Liver (tissue), 9 donors: Measurements from ENCODE around the gene PPP1R1A. TPM values are rescaled to one million over a fixed set of nuclear protein-coding genes. Genes with fewer than 3 reads are reported as not detected.

Experiments
- DNase-seq: peaks from one replicate; pipeline ENCODE4 v3.0.0-alpha.2; 2017; ENCODE audit warnings: low spot score
- H3K27ac ChIP-seq, 2 donors: one replicate each; pipeline ENCODE4 v1.7.0; 2013; ENCODE audit warnings: inconsistent platforms in 2 of 2, low read length in 2 of 2, control low read depth in 1 of 2, low read depth in 1 of 2, mild to moderate bottlenecking in 1 of 2
- H3K27me3 ChIP-seq, 4 donors: one replicate each; pipeline versions ENCODE4 v1.6.1 to v1.7.0; 2013; ENCODE audit warnings: low read length in 3 of 4, inconsistent platforms in 1 of 4, mild to moderate bottlenecking in 1 of 4, moderate library complexity in 1 of 4; ENCODE audit not compliant: control insufficient read depth in 4 of 4, insufficient read depth in 4 of 4
- H3K36me3 ChIP-seq, 4 donors: one replicate each; pipeline versions ENCODE4 v1.6.1 to v1.7.0; 2013; ENCODE audit warnings: low read length in 3 of 4, mild to moderate bottlenecking in 3 of 4, low read depth in 1 of 4, moderate library complexity in 1 of 4; ENCODE audit not compliant: control insufficient read depth in 4 of 4, insufficient read depth in 3 of 4
- H3K4me1 ChIP-seq, 4 donors: one replicate each; pipeline versions ENCODE4 v1.6.1 to v1.7.0; 2013; ENCODE audit warnings: low read length in 3 of 4, mild to moderate bottlenecking in 3 of 4, moderate library complexity in 1 of 4; ENCODE audit not compliant: control insufficient read depth in 4 of 4, insufficient read depth in 4 of 4
- H3K4me3 ChIP-seq, 3 donors: one replicate each; pipeline versions ENCODE4 v1.6.1 to v1.7.0; 2013; ENCODE audit warnings: low read length in 3 of 3, control low read depth in 1 of 3, low read depth in 1 of 3, mild to moderate bottlenecking in 1 of 3
- H3K9ac ChIP-seq, 2 donors: one replicate each; pipeline ENCODE4 v1.7.0; 2013; ENCODE audit warnings: low read length in 2 of 2, mild to moderate bottlenecking in 2 of 2, moderate library complexity in 2 of 2, control low read depth in 1 of 2, low read depth in 1 of 2
- H3K9me3 ChIP-seq, 4 donors: one replicate each; pipeline versions ENCODE4 v1.6.1 to v1.7.0; 2013; ENCODE audit warnings: low read length in 3 of 4; ENCODE audit not compliant: control insufficient read depth in 4 of 4
- ATF3 ChIP-seq: IDR thresholded peaks from 2 replicates; pipeline ENCODE4 v1.6.1; 2016; ENCODE audit warnings: antibody characterized with exemption
- EGR1 ChIP-seq, 2 donors: IDR thresholded peaks; 2 replicates each; pipeline ENCODE4 v1.6.1; 2016 to 2018; ENCODE audit warnings: antibody characterized with exemption in 2 of 2, low read depth in 2 of 2
- FOXA1 ChIP-seq: IDR thresholded peaks from 2 replicates; pipeline ENCODE4 v1.6.1; 2016; ENCODE audit warnings: antibody characterized with exemption
- FOXA2 ChIP-seq: IDR thresholded peaks from 2 replicates; pipeline ENCODE4 v1.6.1; 2016; ENCODE audit warnings: antibody characterized with exemption
- GABPA ChIP-seq, 2 donors: IDR thresholded peaks in 1 of 2; conservative IDR thresholded peaks in 1 of 2; 2 replicates each; pipeline ENCODE4 v1.6.1; 2016; ENCODE audit warnings: antibody characterized with exemption in 2 of 2, mild to moderate bottlenecking in 1 of 2, moderate library complexity in 1 of 2
- HNF4A ChIP-seq, 2 donors: conservative IDR thresholded peaks; 2 replicates each; pipeline ENCODE4 v1.6.1; 2016; ENCODE audit warnings: antibody characterized with exemption in 2 of 2, mild to moderate bottlenecking in 2 of 2
- HNF4G ChIP-seq: IDR thresholded peaks from 2 replicates; pipeline ENCODE4 v1.6.1; 2016; ENCODE audit warnings: antibody characterized with exemption
- JUND ChIP-seq, 2 donors: IDR thresholded peaks; 2 replicates each; pipeline ENCODE4 v1.6.1; 2016; ENCODE audit warnings: antibody characterized with exemption in 2 of 2
- NR2F2 ChIP-seq: IDR thresholded peaks from 2 replicates; pipeline ENCODE4 v1.6.1; 2016; ENCODE audit warnings: antibody characterized with exemption
- RAD21 ChIP-seq, 2 donors: IDR thresholded peaks; 2 replicates each; pipeline ENCODE4 v1.6.1; 2016; ENCODE audit warnings: antibody characterized with exemption in 2 of 2, mild to moderate bottlenecking in 2 of 2
- REST ChIP-seq: IDR thresholded peaks from 2 replicates; pipeline ENCODE4 v1.6.1; 2016; ENCODE audit warnings: antibody characterized with exemption, mild to moderate bottlenecking
- RXRA ChIP-seq, 2 donors: IDR thresholded peaks; 2 replicates each; pipeline ENCODE4 v1.6.1; 2017 to 2018; ENCODE audit warnings: antibody characterized with exemption in 2 of 2, mild to moderate bottlenecking in 1 of 2
- SP1 ChIP-seq: IDR thresholded peaks from 2 replicates; pipeline ENCODE4 v1.6.1; 2018; ENCODE audit warnings: antibody characterized with exemption, mild to moderate bottlenecking
- TAF1 ChIP-seq: conservative IDR thresholded peaks from 2 replicates; pipeline ENCODE4 v1.6.1; 2016; ENCODE audit warnings: antibody characterized with exemption, mild to moderate bottlenecking
- YY1 ChIP-seq: IDR thresholded peaks from 2 replicates; pipeline ENCODE4 v1.6.1; 2016; ENCODE audit warnings: antibody characterized with exemption, mild to moderate bottlenecking
- WGBS: extraction: QIAGEN DNeasy Blood & Tissue Kit; methylation state at CpG from one replicate; pipeline ENCODE4 v1.1.7; 2013; 5-methylcytosine and 5-hydroxymethylcytosine counted together
- polyA plus RNA-seq, 2 donors: library from polyadenylated mRNA; stranded (reverse) in 1 of 2; unstranded in 1 of 2; fragments of 200-250 nt in 1 of 2; fragments of >200 nt in 1 of 2; fragmentation: Nextera tagmentation in 1 of 2; extraction: Ambion mirVana in 1 of 2; gene quantifications; one replicate each; pipeline versions ENCODE4 v1.2.1 to v1.2.3, GENCODE V29; 2013 to 2015
- total RNA-seq, 2 donors: library from RNA; depleted of rRNA; stranded (reverse); fragments of >200 nt; gene quantifications; one replicate each; pipeline ENCODE4 v1.2.3, GENCODE V29; 2014
- TF ChIP-seq, protein P1 (sequence below): fragments of 150-350 bp; IDR thresholded peaks from 2 replicates; pipeline ENCODE4 v1.5.1; 2017; ENCODE audit warnings: improper control_type of control experiment, low read depth, low read length; ENCODE audit not compliant: missing input control
- TF ChIP-seq, protein P2 (sequence below): IDR thresholded peaks from 2 replicates; pipeline ENCODE4 v1.6.1; 2016; ENCODE audit warnings: antibody characterized with exemption
- TF ChIP-seq, protein P3 (sequence below): IDR thresholded peaks from 2 replicates; pipeline ENCODE4 v1.6.1; 2016; ENCODE audit warnings: antibody characterized with exemption
- donor health status: healthy.
- donor health status: healthy.
- donor health status: healthy.
- donor health status: healthy.
- donor health status: healthy.

The PPP1R1A gene
- total and polyA plus RNA-seq, 4 donors: 8.1 to 182 (median 43.8) TPM

DNA sequence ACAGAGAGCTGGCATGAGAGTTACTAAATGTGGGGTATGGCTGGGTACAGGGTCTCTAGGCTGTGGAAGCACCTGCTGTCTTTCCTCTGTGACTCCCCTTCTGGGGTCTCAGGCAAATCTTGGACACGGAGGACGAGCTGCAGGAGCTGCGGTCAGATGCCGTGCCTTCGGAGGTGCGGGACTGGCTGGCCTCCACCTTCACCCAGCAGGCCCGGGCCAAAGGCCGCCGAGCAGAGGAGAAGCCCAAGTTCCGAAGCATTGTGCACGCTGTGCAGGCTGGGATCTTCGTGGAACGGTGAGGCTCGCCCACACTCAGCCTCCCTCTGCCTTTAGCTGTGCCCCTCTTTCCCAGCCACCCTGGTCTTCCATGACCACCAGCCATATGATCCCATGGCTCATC, 19.4 kb downstream of the PPP1R1A start:
- Histone ChIP-seq H3K9me3 (no peaks in the 10 kb centered on the region), H3K27me3 (peaks cover 0 to 2% (median under 1%) of the 10 kb centered on the region in 4 donors), H3K4me3 (no peak overlapping the region), H3K36me3 (no peaks in the 10 kb centered on the region), H3K4me1 (no peaks in the 10 kb centered on the region), H3K27ac (no peak overlapping the region), H3K9ac (no peak overlapping the region)
- WGBS: 85% methylated on average over 14 of the region's 14 CpGs
- TF ChIP-seq FOXA2: no peak
- no peak for TF ChIP-seq EGR1 (IDR thresholded peaks at IDR 0.05; ENCODE audit: low read depth in 2 of 2)
- TF ChIP-seq, protein P1, sequence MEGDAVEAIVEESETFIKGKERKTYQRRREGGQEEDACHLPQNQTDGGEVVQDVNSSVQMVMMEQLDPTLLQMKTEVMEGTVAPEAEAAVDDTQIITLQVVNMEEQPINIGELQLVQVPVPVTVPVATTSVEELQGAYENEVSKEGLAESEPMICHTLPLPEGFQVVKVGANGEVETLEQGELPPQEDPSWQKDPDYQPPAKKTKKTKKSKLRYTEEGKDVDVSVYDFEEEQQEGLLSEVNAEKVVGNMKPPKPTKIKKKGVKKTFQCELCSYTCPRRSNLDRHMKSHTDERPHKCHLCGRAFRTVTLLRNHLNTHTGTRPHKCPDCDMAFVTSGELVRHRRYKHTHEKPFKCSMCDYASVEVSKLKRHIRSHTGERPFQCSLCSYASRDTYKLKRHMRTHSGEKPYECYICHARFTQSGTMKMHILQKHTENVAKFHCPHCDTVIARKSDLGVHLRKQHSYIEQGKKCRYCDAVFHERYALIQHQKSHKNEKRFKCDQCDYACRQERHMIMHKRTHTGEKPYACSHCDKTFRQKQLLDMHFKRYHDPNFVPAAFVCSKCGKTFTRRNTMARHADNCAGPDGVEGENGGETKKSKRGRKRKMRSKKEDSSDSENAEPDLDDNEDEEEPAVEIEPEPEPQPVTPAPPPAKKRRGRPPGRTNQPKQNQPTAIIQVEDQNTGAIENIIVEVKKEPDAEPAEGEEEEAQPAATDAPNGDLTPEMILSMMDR: no peak
- no peak for TF ChIP-seq SP1
- TF ChIP-seq NR2F2: no peak
- TF ChIP-seq FOXA1: no peak
- TF ChIP-seq, protein P2, sequence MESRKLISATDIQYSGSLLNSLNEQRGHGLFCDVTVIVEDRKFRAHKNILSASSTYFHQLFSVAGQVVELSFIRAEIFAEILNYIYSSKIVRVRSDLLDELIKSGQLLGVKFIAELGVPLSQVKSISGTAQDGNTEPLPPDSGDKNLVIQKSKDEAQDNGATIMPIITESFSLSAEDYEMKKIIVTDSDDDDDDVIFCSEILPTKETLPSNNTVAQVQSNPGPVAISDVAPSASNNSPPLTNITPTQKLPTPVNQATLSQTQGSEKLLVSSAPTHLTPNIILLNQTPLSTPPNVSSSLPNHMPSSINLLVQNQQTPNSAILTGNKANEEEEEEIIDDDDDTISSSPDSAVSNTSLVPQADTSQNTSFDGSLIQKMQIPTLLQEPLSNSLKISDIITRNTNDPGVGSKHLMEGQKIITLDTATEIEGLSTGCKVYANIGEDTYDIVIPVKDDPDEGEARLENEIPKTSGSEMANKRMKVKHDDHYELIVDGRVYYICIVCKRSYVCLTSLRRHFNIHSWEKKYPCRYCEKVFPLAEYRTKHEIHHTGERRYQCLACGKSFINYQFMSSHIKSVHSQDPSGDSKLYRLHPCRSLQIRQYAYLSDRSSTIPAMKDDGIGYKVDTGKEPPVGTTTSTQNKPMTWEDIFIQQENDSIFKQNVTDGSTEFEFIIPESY: no peak
- TF ChIP-seq HNF4A (conservative IDR thresholded peaks at IDR 0.05): no peak
- no peak for TF ChIP-seq RAD21 (IDR thresholded peaks at IDR 0.05)
- TF ChIP-seq, protein P3, sequence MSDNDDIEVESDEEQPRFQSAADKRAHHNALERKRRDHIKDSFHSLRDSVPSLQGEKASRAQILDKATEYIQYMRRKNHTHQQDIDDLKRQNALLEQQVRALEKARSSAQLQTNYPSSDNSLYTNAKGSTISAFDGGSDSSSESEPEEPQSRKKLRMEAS: no peak
- no peak for TF ChIP-seq JUND (IDR thresholded peaks at IDR 0.05)
- no peak for TF ChIP-seq RXRA (IDR thresholded peaks at IDR 0.05)
- TF ChIP-seq REST: no peak
- TF ChIP-seq YY1: no peak
- TF ChIP-seq HNF4G: no peak
- TF ChIP-seq GABPA (IDR thresholded peaks at IDR 0.05 in 1 of 2, conservative IDR thresholded peaks at IDR 0.05 in 1 of 2): no peak
- no peak for DNase-seq

- WGBS: 73% methylated on average over 5 of the region's 5 CpGs
- no peak for DNase-seq
- Histone ChIP-seq H3K27me3 (peaks cover 0 to 2% (median 0%) of the 10 kb centered on the region in 4 donors), H3K4me1 (no peaks in the 10 kb centered on the region), H3K9ac (no peak overlapping the region), H3K4me3 (no peak overlapping the region), H3K36me3 (no peaks in the 10 kb centered on the region), H3K27ac (no peak overlapping the region), H3K9me3 (no peaks in the 10 kb centered on the region)
- TF ChIP-seq FOXA1 (no peak), ATF3 (no peak), SP1 (no peak), NR2F2 (no peak), HNF4A (conservative IDR thresholded peaks at IDR 0.05) (no peak), REST (no peak), YY1 (no peak), JUND (IDR thresholded peaks at IDR 0.05) (no peak), TAF1 (no peak), EGR1 (IDR thresholded peaks at IDR 0.05; ENCODE audit: low read depth in 2 of 2) (no peak), FOXA2 (no peak), GABPA (IDR thresholded peaks at IDR 0.05 in 1 of 2, conservative IDR thresholded peaks at IDR 0.05 in 1 of 2) (no peak), RAD21 (IDR thresholded peaks at IDR 0.05) (no peak)
- TF ChIP-seq, protein P3: no peak
- TF ChIP-seq, protein P2: no peak
These were observed 21.7 kb downstream of the PPP1R1A start for GRCh38 chr12:54566792-54567191.
